DND-41 (cell line): ENCODE data around the gene RITA1.

Experiments used
- ATAC-seq: fragments of 200-7000 bp; cut with Tn5 transposase; 3 replicates; pipeline ENCODE4 v1.9.1; 2021; ENCODE audit warnings: low read depth; ENCODE audit not compliant: insufficient read depth
- DNase-seq: peaks from one replicate; pipeline ENCODE4 v3.0.0-alpha.2; 2020
- H2AFZ ChIP-seq: 2 replicates; pipeline ENCODE4 v1.6.0; 2012; ENCODE audit warnings: low read depth, low read length
- H3K27ac ChIP-seq: 2 replicates; pipeline ENCODE4 v1.5.1; 2012; ENCODE audit warnings: low read length, inconsistent platforms
- H3K27me3 ChIP-seq: fragments of 200-600 bp; sonication (generic); 2 replicates; pipeline ENCODE4 v1.6.0; 2012; ENCODE audit warnings: low read length, mild to moderate bottlenecking, inconsistent platforms; ENCODE audit not compliant: insufficient read depth, poor library complexity
- H3K36me3 ChIP-seq: 2 replicates; pipeline ENCODE4 v1.5.1; 2012; ENCODE audit warnings: low read length, inconsistent platforms; ENCODE audit not compliant: insufficient read depth
- H3K4me1 ChIP-seq: 2 replicates; pipeline ENCODE4 v1.5.1; 2012; ENCODE audit warnings: mild to moderate bottlenecking, low read length; ENCODE audit not compliant: insufficient read depth
- H3K4me2 ChIP-seq: 2 replicates; pipeline ENCODE4 v1.6.0; 2012; ENCODE audit warnings: mild to moderate bottlenecking, moderate library complexity, low read length, inconsistent platforms; ENCODE audit not compliant: insufficient read depth
- H3K4me3 ChIP-seq, 2 experiments: fragments of 200-600 bp in 1 of 2; shearing (Covaris generic) in 1 of 2; 2 replicates each; pipeline ENCODE4 v1.5.1; 2012 to 2016; ENCODE audit warnings: inconsistent platforms in 2 of 2, low read length in 2 of 2, mild to moderate bottlenecking in 2 of 2, low read depth in 1 of 2, moderate library complexity in 1 of 2
- H3K79me2 ChIP-seq: 2 replicates; pipeline ENCODE4 v1.6.0; 2012; ENCODE audit warnings: low read length, inconsistent platforms; ENCODE audit not compliant: insufficient read depth
- H3K9ac ChIP-seq: 2 replicates; pipeline ENCODE4 v1.6.0; 2012; ENCODE audit warnings: low read depth, mild to moderate bottlenecking, inconsistent platforms, low read length, moderate library complexity
- H3K9me3 ChIP-seq: 2 replicates; pipeline ENCODE4 v1.5.1; 2012; ENCODE audit warnings: low read length, moderate library complexity, mild to moderate bottlenecking, inconsistent platforms; ENCODE audit not compliant: insufficient read depth, severe bottlenecking
- H4K20me1 ChIP-seq: 2 replicates; pipeline ENCODE4 v1.6.0; 2012; ENCODE audit warnings: low read length; ENCODE audit not compliant: insufficient read depth
- CTCF ChIP-seq: IDR thresholded peaks from 2 replicates; pipeline ENCODE4 v1.5.1; 2012; ENCODE audit warnings: borderline replicate concordance, low read length, moderate library complexity, mild to moderate bottlenecking; ENCODE audit not compliant: poor library complexity, severe bottlenecking; ENCODE audit errors: extremely low read depth
- EZH2 ChIP-seq: IDR thresholded peaks from 3 replicates; pipeline ENCODE4 v1.6.1; 2012; ENCODE audit warnings: borderline replicate concordance, low read depth, mild to moderate bottlenecking, moderate library complexity, low read length, inconsistent platforms; ENCODE audit not compliant: severe bottlenecking

RITA1 gene

DNA sequence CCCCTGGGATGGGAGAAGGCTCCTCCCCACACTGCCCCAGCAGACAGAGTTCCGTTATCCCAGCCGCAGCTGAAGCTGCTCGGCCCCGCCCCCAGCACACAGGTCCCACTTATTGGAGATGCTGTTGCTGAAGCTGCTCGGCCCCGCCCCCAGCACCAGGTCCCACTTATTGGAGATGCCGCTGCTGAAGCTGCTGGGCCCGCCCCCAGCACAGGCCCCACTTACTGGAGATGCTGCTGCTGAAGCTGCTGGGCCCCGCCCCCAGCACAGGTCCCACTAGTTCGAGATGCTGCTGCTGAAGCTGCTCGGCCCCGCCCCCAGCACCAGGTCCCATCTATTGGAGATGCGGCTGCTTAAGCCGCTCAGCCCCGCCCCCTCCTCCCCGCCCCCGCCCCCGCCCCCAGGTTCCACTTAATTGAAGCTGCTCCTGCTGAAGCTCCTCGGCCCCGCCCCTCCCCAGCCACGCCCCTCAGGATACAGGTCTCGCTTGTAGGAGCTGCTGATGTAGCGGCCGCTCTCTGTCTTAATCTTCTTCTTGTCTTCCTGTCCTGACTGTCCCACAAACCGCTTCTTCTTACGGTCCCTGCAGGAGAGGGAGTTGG lies 24.0 kb upstream of the RITA1 start:
- Histone ChIP-seq H3K79me2 (no peaks in the 10 kb centered on the region), H2AFZ (no peak overlapping the region), H3K27ac (no peak overlapping the region), H3K36me3 (peaks cover 93% of the 10 kb centered on the region), H3K4me3 (no peak overlapping the region), H3K27me3 (no peaks in the 10 kb centered on the region), H3K9ac (no peak overlapping the region), H3K4me2 (no peak overlapping the region), H4K20me1 (peaks cover 29% of the 10 kb centered on the region), H3K4me1 (no peaks in the 10 kb centered on the region), H3K9me3 (no peaks in the 10 kb centered on the region)
- TF ChIP-seq EZH2 (no peak), CTCF (no peak)
- DNase-seq: peak; percentile 77
- peak; percentile 84 for ATAC-seq

DNA sequence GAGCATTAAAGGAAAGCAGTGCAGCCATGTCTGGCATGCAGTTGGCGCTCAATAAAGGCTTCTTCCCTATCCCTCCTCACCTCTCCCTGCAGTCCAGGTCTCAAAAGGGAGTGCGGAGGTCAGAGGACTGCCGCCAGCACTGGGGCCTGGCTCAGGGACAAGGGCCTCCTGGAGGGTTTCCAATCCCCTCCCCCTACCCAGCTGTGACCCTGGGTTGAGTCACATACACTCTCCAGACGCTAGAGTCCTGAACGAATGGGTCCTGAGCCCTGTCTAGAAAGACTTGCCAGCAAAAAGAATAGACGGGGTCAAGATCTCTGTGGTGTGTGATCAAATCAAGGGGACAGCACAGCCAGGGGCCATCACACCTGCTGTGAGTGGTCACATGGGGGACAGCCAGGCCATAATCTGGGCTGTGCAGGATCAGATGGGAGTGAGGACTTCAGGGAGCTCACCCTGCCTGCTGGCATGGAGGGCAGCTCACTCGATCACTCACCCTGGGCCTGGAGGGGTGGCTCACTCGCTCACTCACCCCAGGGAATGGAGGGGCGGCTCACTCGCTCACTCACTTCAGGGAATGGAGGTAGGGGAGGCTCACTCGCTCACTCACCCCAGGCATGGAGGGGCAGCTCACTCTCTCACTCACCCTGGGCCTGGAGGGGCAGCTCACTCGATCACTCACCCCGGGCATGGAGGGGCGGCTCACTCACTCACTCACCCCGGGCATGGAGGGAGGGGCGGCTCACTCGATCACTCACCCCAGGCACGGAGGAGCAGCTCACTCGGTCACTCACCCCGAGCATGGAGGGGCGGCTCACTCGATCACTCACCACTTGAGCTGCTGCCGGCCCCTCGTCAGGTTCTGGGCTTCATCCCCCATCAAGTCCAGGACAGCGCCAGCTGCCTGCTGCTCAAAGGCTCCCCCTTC lies 23.2 kb upstream of the RITA1 start:
- Histone ChIP-seq H3K4me2 (no peak overlapping the region), H3K9ac (no peak overlapping the region), H2AFZ (no peak overlapping the region), H3K4me1 (no peaks in the 10 kb centered on the region), H3K27me3 (no peaks in the 10 kb centered on the region), H3K36me3 (peaks cover 97% of the 10 kb centered on the region), H3K27ac (peak overlapping the region; percentile 16; the same call in 1 of the 2 replicates), H3K79me2 (no peaks in the 10 kb centered on the region), H4K20me1 (peaks cover 29% of the 10 kb centered on the region), H3K9me3 (no peaks in the 10 kb centered on the region), H3K4me3 (no peak overlapping the region)
- TF ChIP-seq EZH2: no peak
- no peak for TF ChIP-seq CTCF
- ATAC-seq (no peak), DNase-seq (no peak)

GRCh38 chr12:113163030-113163360 lies 22.5 kb upstream of the RITA1 start:
- Histone ChIP-seq H3K36me3 (peaks cover 97% of the 10 kb centered on the region), H3K9me3 (no peaks in the 10 kb centered on the region), H3K4me2 (no peak overlapping the region), H3K27ac (no peak overlapping the region), H4K20me1 (peaks cover 24% of the 10 kb centered on the region), H3K27me3 (no peaks in the 10 kb centered on the region), H3K9ac (no peak overlapping the region), H3K4me3 (no peak overlapping the region), H3K4me1 (no peaks in the 10 kb centered on the region), H3K79me2 (no peaks in the 10 kb centered on the region), H2AFZ (no peak overlapping the region)
- TF ChIP-seq CTCF: no peak
- no peak for TF ChIP-seq EZH2
- no peak for ATAC-seq
- no peak for DNase-seq
